Kidney (tissue), 14 donors: ENCODE data around the gene SPATA19. TPM values are rescaled to one million over a fixed set of nuclear protein-coding genes. Genes with fewer than 3 reads are reported as not detected.
A peak's percentile ranks its signal among the peaks of the same experiment; 100 is the strongest.

ENCODE experiments used
- DNase-seq, 5 donors: peaks; one replicate each; pipeline ENCODE4 v3.0.0-alpha.2; 2013 to 2020
- FAIRE-seq: peaks from 2 replicates; lab custom pipeline; 2012; peaks lifted over from hg19 to GRCh38; lab: Jason Lieb, UNC
- H3K27ac ChIP-seq, 2 donors: one replicate each; pipeline ENCODE4 v1.7.0; 2013; ENCODE audit warnings: low read depth in 2 of 2, low read length in 2 of 2, inconsistent platforms in 1 of 2
- H3K27me3 ChIP-seq: one replicate; pipeline ENCODE4 v1.7.1; 2013; ENCODE audit warnings: low read length, inconsistent platforms; ENCODE audit not compliant: control insufficient read depth, insufficient read depth
- H3K36me3 ChIP-seq, 3 donors: one replicate each; pipeline versions ENCODE4 v1.7.0 to v1.7.1; 2013; ENCODE audit warnings: low read length in 3 of 3, control low read depth in 1 of 3, inconsistent platforms in 1 of 3; ENCODE audit not compliant: insufficient read depth in 3 of 3, control insufficient read depth in 2 of 3
- H3K4me1 ChIP-seq, 3 donors: one replicate each; pipeline versions ENCODE4 v1.7.0 to v1.7.1; 2013; ENCODE audit warnings: low read length in 3 of 3, inconsistent platforms in 1 of 3, low read depth in 1 of 3; ENCODE audit not compliant: control insufficient read depth in 2 of 3, insufficient read depth in 2 of 3
- H3K4me3 ChIP-seq, 3 donors: one replicate each; pipeline versions ENCODE4 v1.7.0 to v1.8.1; 2013; ENCODE audit warnings: low read length in 3 of 3, control low read depth in 1 of 3, inconsistent platforms in 1 of 3
- H3K9ac ChIP-seq, 3 donors: one replicate each; pipeline versions ENCODE4 v1.7.0 to v1.7.1; 2013; ENCODE audit warnings: low read length in 3 of 3, control low read depth in 1 of 3, inconsistent platforms in 1 of 3
- H3K9me3 ChIP-seq, 3 donors: one replicate each; pipeline versions ENCODE4 v1.7.0 to v1.7.1; 2013; ENCODE audit warnings: low read length in 3 of 3, control low read depth in 1 of 3, inconsistent platforms in 1 of 3; ENCODE audit not compliant: control insufficient read depth in 2 of 3, insufficient read depth in 1 of 3
- intact Hi-C: fragments of 100-400 bp; cut with DNase I; formaldehyde crosslinking; loops from one replicate; pipeline ENCODE4 v1.11.1; 2022
- polyA plus RNA-seq: library from polyadenylated mRNA; stranded (reverse); fragments of 350-450 nt; fragmentation: Illumina TruSeq; extraction: RNeasy Lipid Tissue Mini Kit (QIAGEN cat#74804); gene quantifications from one replicate; pipeline ENCODE4 v1.2.3, GENCODE V29; 2014; ENCODE audit warnings: low read depth, low replicate concordance; ENCODE audit not compliant: insufficient read depth
- total RNA-seq: library from RNA; stranded (reverse); fragmentation: NEBNext Ultra II Directional; extraction: Animal tissue kit (Norgen Biotek cat#: 25700); gene quantifications from one replicate; pipeline ENCODE4 v1.2.1, GENCODE V29; 2021
- TF ChIP-seq, protein P1 (sequence below): IDR thresholded peaks from 3 replicates; pipeline ENCODE4 v1.5.1; 2012; ENCODE audit warnings: mild to moderate bottlenecking, moderate library complexity, borderline replicate concordance; ENCODE audit not compliant: insufficient read depth; ENCODE audit errors: extremely low read depth
- donor health status: control.
- donor health status: control.
- donor health status: control.
- donor health status: control.
- donor health status: control.
- donor health status: DM: yes; HTN: yes; CAD: no.
- donor health status: Normal renal cell carcinoma (clear cell type).

SPATA19 gene
- total and polyA plus RNA-seq, 2 donors from 2014 or later = not detected

DNA sequence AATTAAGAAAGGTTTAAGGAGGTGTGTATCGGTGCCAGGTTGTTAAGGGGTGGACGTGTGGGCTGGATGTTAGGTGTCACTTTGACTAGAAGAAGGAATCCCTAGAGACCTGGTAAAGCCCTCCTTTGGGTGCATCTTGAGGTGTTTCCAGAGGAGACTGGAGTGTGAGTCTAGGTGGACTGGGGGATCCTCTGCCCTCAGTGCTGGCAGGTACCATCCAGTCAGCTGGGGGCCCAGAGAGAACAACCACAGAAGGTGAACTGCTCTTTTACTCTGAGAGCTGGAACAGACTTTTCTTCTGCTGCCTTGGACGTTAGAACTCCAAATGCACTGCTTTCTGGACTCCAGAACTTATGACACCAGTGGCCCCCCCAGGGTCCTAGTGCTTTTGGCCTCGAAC is 44.0 kb downstream of the SPATA19 start:
- no peak for DNase-seq
- Histone ChIP-seq H3K4me1 (no peaks in the 10 kb centered on the region), H3K27ac (no peak overlapping the region), H3K9ac (no peak overlapping the region), H3K9me3 (no peaks in the 10 kb centered on the region), H3K27me3 (no peaks in the 10 kb centered on the region), H3K36me3 (no peaks in the 10 kb centered on the region), H3K4me3 (no peak overlapping the region)
- intact Hi-C loops = no loop called here
- TF ChIP-seq, protein P1, sequence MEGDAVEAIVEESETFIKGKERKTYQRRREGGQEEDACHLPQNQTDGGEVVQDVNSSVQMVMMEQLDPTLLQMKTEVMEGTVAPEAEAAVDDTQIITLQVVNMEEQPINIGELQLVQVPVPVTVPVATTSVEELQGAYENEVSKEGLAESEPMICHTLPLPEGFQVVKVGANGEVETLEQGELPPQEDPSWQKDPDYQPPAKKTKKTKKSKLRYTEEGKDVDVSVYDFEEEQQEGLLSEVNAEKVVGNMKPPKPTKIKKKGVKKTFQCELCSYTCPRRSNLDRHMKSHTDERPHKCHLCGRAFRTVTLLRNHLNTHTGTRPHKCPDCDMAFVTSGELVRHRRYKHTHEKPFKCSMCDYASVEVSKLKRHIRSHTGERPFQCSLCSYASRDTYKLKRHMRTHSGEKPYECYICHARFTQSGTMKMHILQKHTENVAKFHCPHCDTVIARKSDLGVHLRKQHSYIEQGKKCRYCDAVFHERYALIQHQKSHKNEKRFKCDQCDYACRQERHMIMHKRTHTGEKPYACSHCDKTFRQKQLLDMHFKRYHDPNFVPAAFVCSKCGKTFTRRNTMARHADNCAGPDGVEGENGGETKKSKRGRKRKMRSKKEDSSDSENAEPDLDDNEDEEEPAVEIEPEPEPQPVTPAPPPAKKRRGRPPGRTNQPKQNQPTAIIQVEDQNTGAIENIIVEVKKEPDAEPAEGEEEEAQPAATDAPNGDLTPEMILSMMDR = no peak
- FAIRE-seq = no peak

DNA sequence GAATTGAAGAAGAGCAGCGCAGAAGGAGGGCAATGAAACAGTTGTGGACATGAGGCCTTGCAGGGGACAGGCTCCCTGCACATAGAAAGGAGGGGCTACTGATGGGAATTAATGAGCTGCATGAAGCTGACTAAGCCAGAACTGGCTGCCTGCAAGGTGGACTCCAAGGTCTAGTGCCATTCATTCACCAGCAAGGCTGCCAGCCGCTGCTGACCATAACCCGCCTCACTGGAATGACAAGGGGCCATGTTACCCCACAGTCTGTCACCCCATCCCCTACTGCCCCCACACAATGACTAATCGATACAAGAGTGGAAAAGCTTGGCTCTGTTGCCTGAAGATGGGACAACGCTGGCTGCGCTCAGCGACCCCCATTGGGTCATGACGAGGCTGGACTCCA is 44.6 kb downstream of the SPATA19 start:
- intact Hi-C loops = no loop called here

DNA sequence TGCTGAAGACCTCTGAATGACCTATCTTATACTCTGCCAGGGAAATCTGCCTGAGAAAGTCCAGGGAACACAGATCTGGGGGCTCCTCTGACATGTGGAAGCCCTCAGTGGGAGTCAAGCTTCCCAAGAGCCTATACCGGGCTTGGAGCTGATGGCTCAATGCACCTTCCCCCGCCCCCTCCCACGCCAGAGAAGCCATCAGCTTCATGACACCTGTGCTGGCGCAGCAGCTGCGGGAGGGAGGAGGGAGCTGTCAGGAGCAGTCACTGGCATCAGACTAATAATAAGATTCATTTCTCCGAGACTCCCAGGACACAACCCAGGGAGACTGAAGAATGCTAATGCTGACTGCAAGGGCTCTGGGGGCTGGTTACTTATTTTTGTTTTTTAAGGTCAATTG is 47.8 kb downstream of the SPATA19 start:
- intact Hi-C loops = no loop called here
- DNase-seq (peak in 3 of 5 donors; percentile 49 to 60 (median 56)), FAIRE-seq (no peak)
- no peaks in the 10 kb centered on the region for H3K4me1 ChIP-seq
- TF ChIP-seq, protein P1 = no peak
- no peak overlapping the region for H3K4me3 ChIP-seq
- H3K36me3 ChIP-seq = no peaks in the 10 kb centered on the region
- H3K27ac ChIP-seq = no peak overlapping the region
- H3K9ac ChIP-seq = no peak overlapping the region
- peaks cover 0 to 16% (median 10%) of the 10 kb centered on the region in 3 donors for H3K9me3 ChIP-seq
- no peaks in the 10 kb centered on the region for H3K27me3 ChIP-seq

More for the DNA sequence above, 44.6 kb downstream of the SPATA19 start:
- Histone ChIP-seq H3K9ac (no peak overlapping the region), H3K4me1 (no peaks in the 10 kb centered on the region), H3K27me3 (no peaks in the 10 kb centered on the region), H3K27ac (no peak overlapping the region), H3K9me3 (peaks cover 0 to 3% (median 0%) of the 10 kb centered on the region in 3 donors), H3K4me3 (no peak overlapping the region), H3K36me3 (no peaks in the 10 kb centered on the region)
- TF ChIP-seq, protein P1 = no peak
- DNase-seq (no peak), FAIRE-seq (no peak)
